Lower leg skin (tissue), 4 donors: ENCODE measurements around the gene PLA1A. TPM values are rescaled to one million over a fixed set of nuclear protein-coding genes. Genes with fewer than 3 reads are reported as not detected.

ENCODE experiments used
- DNase-seq, 2 donors: peaks; one replicate each; pipeline ENCODE4 v3.0.0-alpha.2; 2019; ENCODE audit warnings: low spot score in 2 of 2
- H3K4me3 ChIP-seq: fragments of 200-600 bp; sonication (generic); 2 replicates; pipeline ENCODE4 v1.5.1; 2017; ENCODE audit warnings: mild to moderate bottlenecking, low read depth; ENCODE audit not compliant: poor library complexity, severe bottlenecking
- CTCF ChIP-seq, 3 donors: fragments of 450-650 bp; IDR thresholded peaks; one replicate each; pipeline ENCODE4 v1.5.1; 2016; ENCODE audit warnings: antibody characterized with exemption in 3 of 3, mild to moderate bottlenecking in 3 of 3, moderate library complexity in 2 of 3
- POLR2A ChIP-seq, 2 donors: fragments of 450-650 bp; IDR thresholded peaks; one replicate each; pipeline ENCODE4 v1.6.1; 2016 to 2017; ENCODE audit warnings: antibody characterized with exemption in 2 of 2, mild to moderate bottlenecking in 1 of 2, moderate library complexity in 1 of 2
- WGBS, 2 donors: methylation state at CpG; one replicate each; pipeline ENCODE4 v1.1.5; 2018; 5-methylcytosine and 5-hydroxymethylcytosine counted together
- intact Hi-C: fragments of 100-400 bp; cut with DNase I; formaldehyde crosslinking; loops from one replicate; pipeline ENCODE4 v1.15.0; 2023; ENCODE audit warnings: low total_unique reads
- total RNA-seq, 4 donors: library from RNA; depleted of rRNA; stranded (reverse); fragments of >200 nt; gene quantifications; one replicate each; pipeline ENCODE4 v1.1.0, GENCODE V29; 2016

Gene PLA1A
- total RNA-seq, 4 donors from 2014 or later: 0.34 to 2.6 (median 0.82) TPM

DNA sequence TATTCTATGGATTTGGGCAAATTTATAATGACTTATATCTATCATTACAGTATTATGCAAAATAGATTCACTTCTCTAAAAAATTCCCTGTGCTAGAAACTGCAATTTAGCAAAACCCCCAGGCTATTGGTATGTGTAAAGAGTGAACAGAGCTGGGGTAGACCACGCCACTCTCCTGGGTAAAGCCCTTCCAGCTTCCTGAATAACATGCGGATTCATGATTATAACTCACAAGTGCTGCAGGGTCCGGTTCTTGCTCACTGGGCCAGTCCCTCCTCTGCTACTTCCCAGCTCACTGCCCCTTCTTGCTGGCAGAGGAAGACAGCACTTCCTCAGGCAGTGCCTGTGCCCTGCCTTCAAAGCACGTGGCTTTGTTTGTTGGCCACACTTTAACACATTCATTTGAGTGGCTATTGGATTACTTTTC is 42.4 kb upstream of the PLA1A start:
- intact Hi-C loops: no loop called here
- TF ChIP-seq POLR2A (IDR thresholded peaks at IDR 0.05) (no peak), CTCF (IDR thresholded peaks at IDR 0.05) (no peak)
- DNase-seq: peak in 1 of 2 donors; percentile 19

DNA sequence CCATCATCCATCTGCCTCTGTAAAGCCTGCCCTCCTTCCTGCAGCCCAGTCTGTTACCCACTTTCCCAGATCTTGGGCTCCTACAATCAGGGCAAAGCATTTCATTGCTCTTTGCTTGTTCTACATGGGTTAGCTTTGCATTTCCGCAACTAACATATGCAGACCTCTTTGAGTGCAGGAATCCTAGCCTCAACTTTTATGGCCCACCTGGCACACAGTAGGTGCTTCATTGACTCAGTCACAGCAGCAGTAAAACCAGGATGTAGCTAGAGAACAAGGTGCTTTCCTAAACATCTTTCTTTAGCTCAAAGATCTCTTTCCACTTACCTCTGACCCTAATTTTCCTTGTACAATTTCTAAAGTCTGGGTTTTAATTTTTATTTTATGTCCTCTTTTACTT is 41.8 kb upstream of the PLA1A start:
- intact Hi-C loops: no loop called here
- no peak for DNase-seq
- TF ChIP-seq POLR2A (IDR thresholded peaks at IDR 0.05): no peak
- TF ChIP-seq CTCF (IDR thresholded peaks at IDR 0.05): no peak
- 0 to 97% methylated on average over 1 of the region's 1 CpG for WGBS, 2 donors
- H3K4me3 ChIP-seq: no peak overlapping the region

More for the DNA sequence above, 42.4 kb upstream of the PLA1A start:
- WGBS, 2 donors: 45 to 61% methylated on average over 4 of the region's 4 CpGs
- no peak overlapping the region for H3K4me3 ChIP-seq

- 90 to 91% methylated on average over 7 of the region's 7 CpGs for WGBS, 2 donors
- intact Hi-C loops: no loop called here
These were observed 40.4 kb upstream of the PLA1A start for GRCh38 chr3:119557192-119557876.

DNA sequence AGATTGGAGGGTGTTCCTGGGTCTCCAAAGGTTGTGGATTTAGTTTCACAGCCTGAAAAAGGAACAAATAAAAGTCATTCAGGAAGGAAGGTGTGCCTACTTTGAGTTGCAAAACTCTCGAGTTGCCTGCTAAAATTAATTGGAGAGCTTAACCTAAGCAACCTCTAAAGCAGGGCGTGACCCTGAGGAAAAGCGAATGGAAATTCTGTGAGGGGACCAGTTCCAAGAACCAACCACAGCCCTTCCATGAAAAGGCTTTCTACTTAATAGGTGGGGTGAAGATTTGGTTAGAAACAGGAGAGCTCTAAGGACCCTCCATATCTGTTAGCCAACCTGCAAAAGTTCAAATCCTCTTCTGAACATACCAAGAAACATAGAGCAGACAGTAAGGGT is 39.8 kb upstream of the PLA1A start:
- WGBS, 2 donors: 63 to 64% methylated on average over 3 of the region's 3 CpGs
- no peak overlapping the region for H3K4me3 ChIP-seq
- TF ChIP-seq CTCF (IDR thresholded peaks at IDR 0.05) (no peak), POLR2A (IDR thresholded peaks at IDR 0.05) (no peak)
- DNase-seq: no peak
- intact Hi-C loops: no loop called here

More at GRCh38 chr3:119557192-119557876, 40.4 kb upstream of the PLA1A start:
- DNase-seq: no peak
- TF ChIP-seq CTCF (IDR thresholded peaks at IDR 0.05) (no peak), POLR2A (IDR thresholded peaks at IDR 0.05) (no peak)
- H3K4me3 ChIP-seq: no peak overlapping the region

- no peak overlapping the region for H3K4me3 ChIP-seq
- 91 to 95% methylated on average over 9 of the region's 9 CpGs for WGBS, 2 donors
- DNase-seq: no peak
- no peak for TF ChIP-seq POLR2A (IDR thresholded peaks at IDR 0.05)
- no peak for TF ChIP-seq CTCF (IDR thresholded peaks at IDR 0.05)
- intact Hi-C loops: no loop called here
These were observed 38.9 kb upstream of the PLA1A start for GRCh38 chr3:119558626-119559317.
